Mucosa of descending colon (tissue), 3 donors: ENCODE results near the gene HDAC9. TPM values are rescaled to one million over a fixed set of nuclear protein-coding genes. Genes with fewer than 3 reads are reported as not detected.

Experiments
- ATAC-seq: fragments of 200-7000 bp; cut with Tn5 transposase; one replicate; pipeline ENCODE4 v1.9.1; 2020; ENCODE audit warnings: mild to moderate bottlenecking, moderate library complexity
- DNase-seq, 3 donors: peaks; one replicate each; pipeline ENCODE4 v3.0.0-alpha.2; 2020
- H3K36me3 ChIP-seq: fragments of 200-600 bp; one replicate; pipeline ENCODE4 v1.8.0; 2021; ENCODE audit warnings: low read depth, mild to moderate bottlenecking
- H3K4me1 ChIP-seq: fragments of 200-600 bp; one replicate; pipeline ENCODE4 v1.8.0; 2021; ENCODE audit warnings: low read depth, mild to moderate bottlenecking
- H3K4me3 ChIP-seq: fragments of 200-600 bp; one replicate; pipeline ENCODE4 v1.8.0; 2021; ENCODE audit warnings: mild to moderate bottlenecking
- H3K9me3 ChIP-seq: fragments of 200-600 bp; one replicate; pipeline ENCODE4 v1.8.0; 2021; ENCODE audit warnings: mild to moderate bottlenecking
- intact Hi-C, 2 donors: fragments of 100-400 bp; cut with DNase I in 1 of 2; cut with micrococcal nuclease in 1 of 2; formaldehyde crosslinking; loops; one replicate each; pipeline versions ENCODE4 v1.11.0 to v1.11.1; 2022; cut with DNase I, micrococcal nuclease
- total RNA-seq, 3 donors: library from RNA; stranded (reverse); fragmentation: NEBNext Ultra II Directional in 2 of 3; extraction: Animal tissue kit (Norgen Biotek cat#: 25700) in 2 of 3; gene quantifications; one replicate each; pipeline versions ENCODE4 v1.2.1 to v1.2.4, GENCODE V29; 2021 to 2023
- TF ChIP-seq, protein P1 (sequence below): fragments of 200-600 bp; IDR thresholded peaks from one replicate; pipeline ENCODE4 v1.8.0; 2022; ENCODE audit warnings: antibody characterized with exemption, mild to moderate bottlenecking
- donor health status: DM: no; HTN: no; CAD: no; lungs with moderate emphysema.
- donor health status: DM: no; HTN: no; CAD: no.
- donor health status: DM: no; HTN: yes; CAD: no.

The HDAC9 gene
- total RNA-seq, 3 donors from 2014 or later: 16.0 to 20.4 (median 17.5) TPM

DNA sequence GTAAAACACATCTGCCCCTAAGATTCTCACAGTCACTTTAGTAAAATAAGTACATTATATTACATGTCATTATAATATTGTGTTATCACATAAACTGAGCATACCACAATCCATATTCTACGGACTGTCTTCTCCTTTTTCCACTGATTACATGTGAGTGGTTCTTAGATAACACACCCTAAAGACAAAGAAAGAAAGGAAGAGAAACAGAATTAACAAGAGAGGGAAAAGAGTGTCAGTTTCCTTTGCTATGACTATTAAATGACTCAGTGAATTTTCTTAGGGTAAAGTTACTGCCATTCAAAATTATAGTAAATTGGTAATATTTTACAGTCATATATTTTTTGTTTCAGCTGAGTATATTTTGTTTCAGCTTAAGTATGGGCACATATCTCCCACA, 353.6 kb downstream of the HDAC9 start:
- intact Hi-C loops: no loop called here
- H3K4me3 ChIP-seq: no peak overlapping the region
- no peak for DNase-seq
- no peaks in the 10 kb centered on the region for H3K36me3 ChIP-seq
- no peaks in the 10 kb centered on the region for H3K4me1 ChIP-seq
- no peaks in the 10 kb centered on the region for H3K9me3 ChIP-seq
- ATAC-seq: no peak
- TF ChIP-seq, protein P1, sequence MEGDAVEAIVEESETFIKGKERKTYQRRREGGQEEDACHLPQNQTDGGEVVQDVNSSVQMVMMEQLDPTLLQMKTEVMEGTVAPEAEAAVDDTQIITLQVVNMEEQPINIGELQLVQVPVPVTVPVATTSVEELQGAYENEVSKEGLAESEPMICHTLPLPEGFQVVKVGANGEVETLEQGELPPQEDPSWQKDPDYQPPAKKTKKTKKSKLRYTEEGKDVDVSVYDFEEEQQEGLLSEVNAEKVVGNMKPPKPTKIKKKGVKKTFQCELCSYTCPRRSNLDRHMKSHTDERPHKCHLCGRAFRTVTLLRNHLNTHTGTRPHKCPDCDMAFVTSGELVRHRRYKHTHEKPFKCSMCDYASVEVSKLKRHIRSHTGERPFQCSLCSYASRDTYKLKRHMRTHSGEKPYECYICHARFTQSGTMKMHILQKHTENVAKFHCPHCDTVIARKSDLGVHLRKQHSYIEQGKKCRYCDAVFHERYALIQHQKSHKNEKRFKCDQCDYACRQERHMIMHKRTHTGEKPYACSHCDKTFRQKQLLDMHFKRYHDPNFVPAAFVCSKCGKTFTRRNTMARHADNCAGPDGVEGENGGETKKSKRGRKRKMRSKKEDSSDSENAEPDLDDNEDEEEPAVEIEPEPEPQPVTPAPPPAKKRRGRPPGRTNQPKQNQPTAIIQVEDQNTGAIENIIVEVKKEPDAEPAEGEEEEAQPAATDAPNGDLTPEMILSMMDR: no peak

DNA sequence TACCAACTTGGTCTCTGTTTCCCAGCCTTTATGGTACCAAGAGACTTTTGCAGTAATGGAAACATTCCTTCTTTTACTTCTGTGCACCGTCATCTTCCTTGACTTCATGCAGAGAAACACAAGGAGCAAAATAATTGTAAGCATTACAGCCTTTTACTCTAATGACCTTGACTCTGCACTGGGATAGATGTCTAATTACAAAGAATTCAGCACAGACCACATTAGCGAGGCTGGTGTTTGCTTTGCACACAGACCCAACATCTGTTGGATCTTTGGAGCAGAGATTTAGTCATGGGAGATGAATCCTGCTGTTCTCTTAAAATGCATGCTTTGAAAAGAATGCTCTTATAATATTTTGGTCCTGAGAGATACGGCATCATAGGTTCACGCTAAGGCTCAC, 360.2 kb downstream of the HDAC9 start:
- Histone ChIP-seq H3K36me3 (no peaks in the 10 kb centered on the region), H3K9me3 (no peaks in the 10 kb centered on the region), H3K4me3 (no peak overlapping the region), H3K4me1 (no peaks in the 10 kb centered on the region)
- TF ChIP-seq, protein P1: no peak
- no peak for ATAC-seq
- DNase-seq: no peak
- intact Hi-C loops: no loop called here

DNA sequence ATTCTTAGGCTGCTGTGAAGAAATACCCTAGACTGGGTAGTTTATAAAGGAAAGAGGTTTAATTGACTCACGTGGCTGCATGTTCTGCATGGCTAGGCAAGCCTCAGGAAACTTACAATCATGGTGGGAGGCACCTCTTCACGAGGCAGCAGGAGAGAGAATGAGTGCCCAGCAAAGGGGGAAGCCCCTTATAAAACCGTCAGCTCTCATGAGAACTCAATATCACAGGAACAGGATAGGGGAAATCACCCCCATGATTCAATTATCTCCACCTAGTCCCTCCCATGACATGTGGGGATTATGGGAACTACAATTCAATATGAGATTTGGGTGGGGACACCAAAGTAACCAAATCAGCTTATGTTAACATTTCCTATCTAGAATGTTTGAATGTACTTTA, 362.7 kb downstream of the HDAC9 start:
- Histone ChIP-seq H3K4me1 (no peaks in the 10 kb centered on the region), H3K36me3 (no peaks in the 10 kb centered on the region), H3K9me3 (no peaks in the 10 kb centered on the region), H3K4me3 (no peak overlapping the region)
- intact Hi-C loops: no loop called here
- TF ChIP-seq, protein P1: no peak
- ATAC-seq (no peak), DNase-seq (no peak)

DNA sequence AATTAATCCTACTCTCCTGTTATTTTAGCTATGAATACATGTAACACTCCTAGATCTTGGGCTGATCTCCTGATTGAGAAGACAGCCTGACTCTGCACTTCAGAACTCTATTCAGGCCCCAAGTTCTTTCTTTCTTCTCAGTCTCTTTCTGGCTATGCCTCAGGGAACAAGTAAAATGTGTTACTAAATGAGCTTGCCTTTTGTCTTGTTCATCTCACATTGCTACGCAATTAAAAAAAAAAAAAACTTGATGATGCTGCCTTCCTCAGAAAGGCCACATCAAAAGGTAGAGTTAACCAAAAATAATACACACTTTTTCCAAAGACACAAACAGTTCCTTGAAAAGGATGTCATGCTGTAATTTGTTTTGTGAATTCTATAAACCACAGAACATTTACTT, 363.8 kb downstream of the HDAC9 start:
- H3K4me1 ChIP-seq: no peaks in the 10 kb centered on the region
- TF ChIP-seq, protein P1: no peak
- H3K9me3 ChIP-seq: no peaks in the 10 kb centered on the region
- no peak for ATAC-seq
- DNase-seq: no peak
- intact Hi-C loops: no loop called here
- H3K4me3 ChIP-seq: no peak overlapping the region
- no peaks in the 10 kb centered on the region for H3K36me3 ChIP-seq

DNA sequence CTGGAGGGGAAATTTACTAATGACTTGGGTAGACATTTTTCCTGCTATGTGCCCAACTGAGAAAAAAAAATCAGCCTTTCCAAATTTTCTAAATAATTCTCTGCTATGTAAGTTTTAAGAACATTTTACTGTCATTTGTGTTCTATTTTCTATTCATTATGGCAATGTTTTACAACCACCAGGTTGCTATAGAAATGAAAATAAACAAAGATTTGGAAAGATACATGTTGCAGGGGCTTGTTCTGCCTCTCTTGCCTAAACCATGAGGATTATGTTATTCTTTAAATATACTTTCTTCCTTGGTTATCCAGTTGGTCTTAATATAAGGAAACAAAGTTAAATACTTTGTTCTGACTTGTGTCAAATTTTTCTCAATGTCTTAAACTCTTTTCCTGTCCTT, 364.7 kb downstream of the HDAC9 start:
- intact Hi-C loops: no loop called here
- Histone ChIP-seq H3K36me3 (no peaks in the 10 kb centered on the region), H3K4me3 (no peak overlapping the region), H3K4me1 (no peaks in the 10 kb centered on the region), H3K9me3 (no peaks in the 10 kb centered on the region)
- DNase-seq: no peak
- TF ChIP-seq, protein P1: no peak
- no peak for ATAC-seq

DNA sequence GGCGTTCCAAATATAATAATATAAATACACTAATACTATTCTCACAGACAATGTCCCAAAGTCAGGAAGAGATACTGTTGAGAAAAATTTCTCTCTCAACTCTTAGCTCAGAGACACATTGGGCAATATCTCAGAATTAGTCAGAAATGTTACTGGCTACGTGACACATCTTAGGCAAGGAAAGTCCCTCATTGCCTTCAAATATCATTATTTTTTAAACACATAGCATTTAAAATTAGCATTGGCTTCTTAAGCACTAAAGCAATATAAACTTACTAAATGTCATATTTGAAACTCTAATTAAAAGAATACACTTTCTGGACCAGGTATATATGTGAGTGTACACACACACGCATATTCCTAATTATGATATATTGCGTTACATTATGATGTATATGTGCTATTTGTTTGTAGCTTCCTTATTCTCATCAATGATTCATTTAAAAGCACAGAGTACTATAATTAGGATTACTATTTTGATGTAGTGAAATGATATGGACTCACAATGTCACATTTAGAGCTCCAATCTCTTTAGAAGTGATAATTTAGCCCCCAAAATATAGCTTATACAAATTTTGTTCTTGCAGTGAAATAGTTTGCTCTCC, 366.1 kb downstream of the HDAC9 start:
- H3K4me3 ChIP-seq: no peak overlapping the region
- TF ChIP-seq, protein P1: no peak
- DNase-seq (no peak), ATAC-seq (no peak)
- no peaks in the 10 kb centered on the region for H3K4me1 ChIP-seq
- intact Hi-C loops: no loop called here
- no peaks in the 10 kb centered on the region for H3K9me3 ChIP-seq
- no peaks in the 10 kb centered on the region for H3K36me3 ChIP-seq
